HepG2 (cell line): ENCODE data around the gene WEE1. TPM values are rescaled to one million over a fixed set of nuclear protein-coding genes. Genes with fewer than 3 reads are reported as not detected.

Experiments used
- CBX5 ChIP-seq: sonication (generic); formaldehyde crosslinking; IDR thresholded peaks from 2 replicates; pipeline ENCODE4 v1.4.0; 2020; ENCODE audit warnings: missing genetic modification reagents, borderline replicate concordance
- CEBPG ChIP-seq: IDR thresholded peaks from 2 replicates; pipeline ENCODE4 v1.6.1; 2016
- ETV5 ChIP-seq: IDR thresholded peaks from 2 replicates; pipeline ENCODE4 v1.6.1; 2018; ENCODE audit warnings: missing biosample characterization, missing genetic modification reagents, inconsistent platforms, borderline replicate concordance
- HNRNPUL1 ChIP-seq: fragments of 200-400 bp; formaldehyde crosslinking; IDR thresholded peaks from 2 replicates; pipeline ENCODE4 v1.6.1; 2017; ENCODE audit warnings: low read depth, mild to moderate bottlenecking, low read length, moderate library complexity
- JARID2 ChIP-seq: sonication (generic); formaldehyde crosslinking; IDR thresholded peaks from 2 replicates; pipeline ENCODE4 v1.8.1; 2023; ENCODE audit warnings: missing genetic modification reagents, inconsistent platforms; ENCODE audit not compliant: insufficient replicate concordance
- KDM3A ChIP-seq: IDR thresholded peaks from 2 replicates; pipeline ENCODE4 v1.6.1; 2018; ENCODE audit warnings: low read depth, missing compliant biosample characterization
- MATR3 ChIP-seq: sonication (generic); formaldehyde crosslinking; IDR thresholded peaks from 2 replicates; pipeline ENCODE4 v1.4.0; 2020; ENCODE audit warnings: missing genetic modification reagents
- MBD4 ChIP-seq: IDR thresholded peaks from 2 replicates; pipeline ENCODE4 v1.6.1; 2012; ENCODE audit warnings: low read length, inconsistent platforms, borderline replicate concordance
- NFKB2 ChIP-seq: sonication (generic); formaldehyde crosslinking; IDR thresholded peaks from 2 replicates; pipeline ENCODE4 v1.4.0; 2020; ENCODE audit warnings: missing genetic modification reagents, borderline replicate concordance
- PITX1 ChIP-seq: sonication (generic); formaldehyde crosslinking; IDR thresholded peaks from 2 replicates; pipeline ENCODE4 v1.5.1; 2020; ENCODE audit warnings: mild to moderate bottlenecking, missing genetic modification reagents
- RBM22 ChIP-seq: fragments of 200-400 bp; formaldehyde crosslinking; optimal IDR thresholded peaks from 2 replicates; pipeline ENCODE3; 2017; ENCODE audit warnings: mild to moderate bottlenecking, low read length, moderate library complexity
- REXO4 ChIP-seq: sonication (generic); formaldehyde crosslinking; IDR thresholded peaks from 2 replicates; pipeline ENCODE4 v1.8.0; 2022; ENCODE audit warnings: missing genetic modification reagents, mild to moderate bottlenecking, borderline replicate concordance
- SIN3A ChIP-seq: IDR thresholded peaks from 2 replicates; pipeline ENCODE4 v1.6.1; 2011; ENCODE audit warnings: low read depth, mild to moderate bottlenecking, control low read depth, low read length, borderline replicate concordance
- SMARCC2 ChIP-seq: fragments of 450-650 bp; IDR thresholded peaks from 2 replicates; pipeline ENCODE4 v1.6.1; 2017; ENCODE audit warnings: antibody characterized with exemption, mild to moderate bottlenecking
- SP1 ChIP-seq, 2 experiments: fragments of 450-650 bp in 1 of 2; sonication (generic) in 1 of 2; formaldehyde crosslinking in 1 of 2; IDR thresholded peaks; 2 replicates each; pipeline versions ENCODE4 v1.4.0 to v1.6.1; 2016 to 2020; ENCODE audit warnings: missing genetic modification reagents in 1 of 2
- THAP11 ChIP-seq: IDR thresholded peaks from 2 replicates; pipeline ENCODE4 v1.6.1; 2016; ENCODE audit warnings: missing biosample characterization, missing genetic modification reagents
- TP53 ChIP-seq: sonication (generic); formaldehyde crosslinking; conservative IDR thresholded peaks from 2 replicates; pipeline ENCODE4 v1.4.0; 2020; ENCODE audit warnings: missing genetic modification reagents
- ZFP82 ChIP-seq: sonication (generic); formaldehyde crosslinking; IDR thresholded peaks from 2 replicates; pipeline ENCODE4 v1.5.1; 2020; ENCODE audit warnings: mild to moderate bottlenecking, missing genetic modification reagents, borderline replicate concordance
- ZNF10 ChIP-seq: sonication (generic); formaldehyde crosslinking; IDR thresholded peaks from 2 replicates; pipeline ENCODE4 v1.4.0; 2020; ENCODE audit warnings: mild to moderate bottlenecking, low read depth, missing genetic modification reagents, borderline replicate concordance
- ZNF160 ChIP-seq: sonication (generic); formaldehyde crosslinking; IDR thresholded peaks from 2 replicates; pipeline ENCODE4 v1.8.0; 2022; ENCODE audit warnings: mild to moderate bottlenecking, inconsistent platforms, missing genetic modification reagents
- ZNF468 ChIP-seq: sonication (generic); formaldehyde crosslinking; IDR thresholded peaks from 2 replicates; pipeline ENCODE4 v1.8.0; 2022; ENCODE audit warnings: mild to moderate bottlenecking, moderate library complexity, missing genetic modification reagents
- ZNF570 ChIP-seq: sonication (generic); formaldehyde crosslinking; IDR thresholded peaks from 2 replicates; pipeline ENCODE4 v1.4.0; 2020; ENCODE audit warnings: mild to moderate bottlenecking, missing genetic modification reagents, borderline replicate concordance
- ZNF577 ChIP-seq: sonication (generic); formaldehyde crosslinking; IDR thresholded peaks from 2 replicates; pipeline ENCODE4 v1.4.0; 2020; ENCODE audit warnings: mild to moderate bottlenecking, low read depth, missing genetic modification reagents, borderline replicate concordance
- ZNF709 ChIP-seq: sonication (generic); formaldehyde crosslinking; IDR thresholded peaks from 2 replicates; pipeline ENCODE4 v1.5.0; 2020; ENCODE audit warnings: mild to moderate bottlenecking, missing genetic modification reagents
- ZNF747 ChIP-seq: sonication (generic); formaldehyde crosslinking; IDR thresholded peaks from 2 replicates; pipeline ENCODE4 v1.8.1; 2023; ENCODE audit warnings: missing genetic modification reagents, mild to moderate bottlenecking, borderline replicate concordance
- ZNF879 ChIP-seq: sonication (generic); formaldehyde crosslinking; IDR thresholded peaks from 2 replicates; pipeline ENCODE4 v1.8.1; 2023; ENCODE audit warnings: missing genetic modification reagents
- polyA plus RNA-seq, 8 experiments: library from polyadenylated mRNA; depleted of rRNA in 3 of 8; stranded (reverse) in 7 of 8; unstranded in 1 of 8; fragments of >200 nt; fragmentation: Illumina TruSeq in 4 of 8; extraction: Trizol in 4 of 8; gene quantifications; 2 replicates each; pipeline versions ENCODE4 v1.2.1 to v1.2.3, GENCODE V29; 2011 to 2016; ENCODE audit warnings: low read depth in 4 of 8, missing spikeins in 1 of 8, mixed read lengths in 1 of 8; ENCODE audit not compliant: insufficient read depth in 1 of 8
- total RNA-seq, 5 experiments: library from RNA; depleted of rRNA; stranded (reverse); fragments of >200 nt; fragmentation: Illumina TruSeq; extraction: Trizol; gene quantifications; 2 replicates each; pipeline ENCODE4 v1.2.3, GENCODE V29; 2016; ENCODE audit warnings: low read depth in 1 of 5
- TF ChIP-seq, protein P1 (sequence below): sonication (generic); formaldehyde crosslinking; IDR thresholded peaks from 2 replicates; pipeline ENCODE4 v1.5.0; 2020; ENCODE audit warnings: missing genetic modification reagents
- TF ChIP-seq, protein P2 (sequence below): conservative IDR thresholded peaks from 2 replicates; pipeline ENCODE4 v1.6.1; 2018; ENCODE audit warnings: missing genetic modification reagents
- TF ChIP-seq, protein P3 (sequence below): IDR thresholded peaks from 2 replicates; pipeline ENCODE4 v1.6.1; 2016; ENCODE audit warnings: low read depth, control low read depth

The WEE1 gene
- total and polyA plus RNA-seq, 2 of the 13 experiments (the other 11 are each of a cell fraction or from before 2014, with no cell fraction given) = 31.4 to 63.7 TPM

DNA sequence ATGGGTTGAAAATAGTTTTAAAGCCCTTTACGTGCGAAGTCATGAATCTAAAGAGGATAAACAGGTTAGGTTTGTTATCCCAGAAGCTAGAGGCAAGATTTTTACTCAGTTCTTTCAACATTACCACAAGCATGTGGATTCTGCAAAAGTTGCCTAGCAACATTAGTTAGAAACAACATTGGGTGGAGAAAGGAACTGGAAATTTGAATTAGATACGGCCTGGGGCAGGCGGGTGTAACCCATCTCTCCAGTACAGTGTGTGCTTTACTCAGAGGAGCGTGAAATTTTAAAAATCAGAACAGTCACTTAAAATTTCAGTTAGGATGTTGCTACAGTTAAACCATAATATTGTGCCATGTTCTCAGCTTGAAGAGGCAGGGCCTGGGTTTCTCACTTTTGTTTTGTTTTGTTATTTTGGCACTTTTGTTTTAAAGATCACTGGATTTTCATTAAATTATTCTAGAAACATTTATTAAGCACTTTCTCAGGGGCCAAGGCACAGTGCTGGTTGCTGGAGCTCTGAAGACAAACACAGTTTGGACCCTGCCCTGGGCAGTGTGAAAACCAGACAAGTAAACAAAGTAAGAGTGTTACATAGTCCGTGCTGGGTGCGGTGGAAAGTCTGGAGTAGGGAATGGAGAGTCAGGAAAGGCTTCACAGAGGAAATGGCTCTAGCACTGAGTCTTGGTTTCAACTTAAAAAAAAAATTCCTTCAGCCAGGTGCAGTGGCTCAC, 4.4 kb upstream of the WEE1 start (continued):
- TF ChIP-seq CEBPG (CRISPR knock-in tag) (peak; percentile 78), ZNF879 (CRISPR knock-in tag) (no peak), ZNF160 (CRISPR knock-in tag) (peak; percentile 68; the same call in 1 of the 2 replicates), JARID2 (no peak), TP53 (peak; percentile 62; the same call in 1 of the 2 replicates), ZFP82 (CRISPR knock-in tag) (peak; percentile 68; the same call in 1 of the 2 replicates), KDM3A (CRISPR knock-in tag) (peak; percentile 73), MATR3 (CRISPR knock-in tag) (no peak), ZNF709 (CRISPR knock-in tag) (no peak), ZNF570 (CRISPR knock-in tag) (no peak), ETV5 (CRISPR knock-in tag) (peak; percentile 76; the same call in 1 of the 2 replicates), THAP11 (CRISPR knock-in tag) (peak; percentile 78), REXO4 (no peak), ZNF10 (CRISPR knock-in tag) (no peak), MBD4 (peak; percentile 72; the same call in 1 of the 2 replicates), ZNF577 (CRISPR knock-in tag) (no peak), RBM22 (peak; percentile 36), NFKB2 (no peak), ZNF468 (CRISPR knock-in tag) (no peak), CBX5 (CRISPR knock-in tag) (peak; percentile 75; the same call in 1 of the 2 replicates), HNRNPUL1 (no peak), SMARCC2 (no peak), SIN3A (peak; percentile 83), SP1 (IDR thresholded peaks at IDR 0.05) (no peak), SP1 (CRISPR knock-in tag; IDR thresholded peaks at IDR 0.05) (peak; percentile 54; the same call in 1 of the 2 replicates), PITX1 (CRISPR knock-in tag) (peak; percentile 73; the same call in 1 of the 2 replicates), ZNF747 (CRISPR knock-in tag) (no peak)
- TF ChIP-seq, protein P1, sequence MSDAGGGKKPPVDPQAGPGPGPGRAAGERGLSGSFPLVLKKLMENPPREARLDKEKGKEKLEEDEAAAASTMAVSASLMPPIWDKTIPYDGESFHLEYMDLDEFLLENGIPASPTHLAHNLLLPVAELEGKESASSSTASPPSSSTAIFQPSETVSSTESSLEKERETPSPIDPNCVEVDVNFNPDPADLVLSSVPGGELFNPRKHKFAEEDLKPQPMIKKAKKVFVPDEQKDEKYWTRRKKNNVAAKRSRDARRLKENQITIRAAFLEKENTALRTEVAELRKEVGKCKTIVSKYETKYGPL (CRISPR knock-in tag) = peak; percentile 61; the same call in 1 of the 2 replicates
- TF ChIP-seq, protein P2, sequence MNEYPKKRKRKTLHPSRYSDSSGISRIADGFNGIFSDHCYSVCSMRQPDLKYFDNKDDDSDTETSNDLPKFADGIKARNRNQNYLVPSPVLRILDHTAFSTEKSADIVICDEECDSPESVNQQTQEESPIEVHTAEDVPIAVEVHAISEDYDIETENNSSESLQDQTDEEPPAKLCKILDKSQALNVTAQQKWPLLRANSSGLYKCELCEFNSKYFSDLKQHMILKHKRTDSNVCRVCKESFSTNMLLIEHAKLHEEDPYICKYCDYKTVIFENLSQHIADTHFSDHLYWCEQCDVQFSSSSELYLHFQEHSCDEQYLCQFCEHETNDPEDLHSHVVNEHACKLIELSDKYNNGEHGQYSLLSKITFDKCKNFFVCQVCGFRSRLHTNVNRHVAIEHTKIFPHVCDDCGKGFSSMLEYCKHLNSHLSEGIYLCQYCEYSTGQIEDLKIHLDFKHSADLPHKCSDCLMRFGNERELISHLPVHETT (CRISPR knock-in tag) = no peak
- TF ChIP-seq, protein P3, sequence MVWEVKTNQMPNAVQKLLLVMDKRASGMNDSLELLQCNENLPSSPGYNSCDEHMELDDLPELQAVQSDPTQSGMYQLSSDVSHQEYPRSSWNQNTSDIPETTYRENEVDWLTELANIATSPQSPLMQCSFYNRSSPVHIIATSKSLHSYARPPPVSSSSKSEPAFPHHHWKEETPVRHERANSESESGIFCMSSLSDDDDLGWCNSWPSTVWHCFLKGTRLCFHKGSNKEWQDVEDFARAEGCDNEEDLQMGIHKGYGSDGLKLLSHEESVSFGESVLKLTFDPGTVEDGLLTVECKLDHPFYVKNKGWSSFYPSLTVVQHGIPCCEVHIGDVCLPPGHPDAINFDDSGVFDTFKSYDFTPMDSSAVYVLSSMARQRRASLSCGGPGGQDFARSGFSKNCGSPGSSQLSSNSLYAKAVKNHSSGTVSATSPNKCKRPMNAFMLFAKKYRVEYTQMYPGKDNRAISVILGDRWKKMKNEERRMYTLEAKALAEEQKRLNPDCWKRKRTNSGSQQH (CRISPR knock-in tag) = peak; percentile 78; the same call in 1 of the 2 replicates
